DMS 273 (cell line): ENCODE data around the gene TNS1.

ENCODE experiments used
- DNase-seq: peaks from one replicate; lab custom pipeline; 2025; ENCODE audit not compliant: unreplicated experiment; lab: John Stamatoyannopoulos, UW

Gene TNS1

DNA sequence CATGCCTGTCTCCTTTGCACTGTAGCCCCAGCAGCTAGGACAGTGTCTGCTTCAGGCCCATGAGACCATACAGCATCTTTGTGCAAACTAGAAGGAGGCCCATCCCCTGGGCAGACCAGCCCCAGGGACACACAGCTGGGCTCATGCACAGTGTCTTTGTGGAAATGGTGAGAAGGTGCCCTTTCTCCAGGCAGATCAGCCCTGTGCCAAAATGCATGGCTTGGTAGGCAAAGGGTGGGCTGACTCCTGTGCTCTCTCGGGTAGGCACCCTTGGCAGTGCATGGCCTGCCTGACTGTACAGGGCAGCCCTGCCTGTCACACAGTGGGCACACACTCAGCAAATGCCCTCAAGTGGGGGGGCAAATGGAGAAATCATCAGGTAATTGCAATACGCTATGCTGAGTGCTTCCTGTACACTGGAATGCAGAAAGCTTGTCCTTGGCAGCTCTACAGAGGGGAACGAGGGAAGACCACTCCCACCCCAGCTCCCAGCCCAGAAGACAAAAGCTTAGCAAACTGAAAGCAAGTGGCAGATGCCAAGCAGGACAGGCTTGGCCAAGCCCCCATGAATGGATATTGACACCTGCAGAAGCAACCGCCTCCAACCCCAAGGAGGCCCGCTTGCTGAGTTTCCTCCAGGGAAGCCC is 21.6 kb downstream of the TNS1 start:
- no peak for DNase-seq

DNA sequence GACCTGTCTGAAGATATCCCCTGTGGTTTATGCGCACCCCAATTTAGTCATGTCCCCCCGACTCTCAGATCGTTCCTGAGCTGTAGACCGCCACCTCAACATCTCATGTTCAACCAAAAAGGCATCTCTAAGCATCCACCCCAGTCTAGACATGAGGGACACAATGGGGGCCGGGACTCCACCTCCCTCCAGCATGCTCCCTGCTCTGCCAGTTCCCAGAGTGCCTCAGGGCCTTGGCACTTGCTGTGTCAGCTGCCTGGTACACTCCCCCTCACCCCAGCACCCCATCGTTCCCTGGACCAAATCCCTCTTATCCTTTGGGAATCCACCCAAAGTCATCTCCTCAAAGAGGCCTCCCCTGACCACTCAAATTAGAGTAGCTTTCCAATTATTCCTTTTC is 22.2 kb downstream of the TNS1 start:
- no peak for DNase-seq

DNA sequence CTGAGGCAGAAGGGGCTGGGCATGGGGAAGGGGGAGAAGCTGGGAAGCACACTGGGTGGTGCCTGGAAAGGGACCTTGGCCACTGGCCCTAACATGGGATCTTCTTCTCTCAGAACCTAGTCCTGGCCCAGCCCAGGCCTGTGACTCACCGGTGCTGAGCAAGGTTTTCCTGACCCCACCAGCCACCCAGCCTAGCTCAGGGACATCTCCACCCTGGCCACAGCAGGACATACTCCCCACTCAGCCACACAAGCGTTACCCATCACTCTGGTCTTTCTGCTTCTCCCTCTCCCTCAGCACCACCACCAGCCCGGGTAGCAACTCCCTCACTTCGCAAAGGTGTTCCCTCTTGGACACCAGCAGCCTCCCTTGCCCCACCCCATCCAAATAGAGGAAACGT is 22.8 kb downstream of the TNS1 start:
- DNase-seq: no peak

DNA sequence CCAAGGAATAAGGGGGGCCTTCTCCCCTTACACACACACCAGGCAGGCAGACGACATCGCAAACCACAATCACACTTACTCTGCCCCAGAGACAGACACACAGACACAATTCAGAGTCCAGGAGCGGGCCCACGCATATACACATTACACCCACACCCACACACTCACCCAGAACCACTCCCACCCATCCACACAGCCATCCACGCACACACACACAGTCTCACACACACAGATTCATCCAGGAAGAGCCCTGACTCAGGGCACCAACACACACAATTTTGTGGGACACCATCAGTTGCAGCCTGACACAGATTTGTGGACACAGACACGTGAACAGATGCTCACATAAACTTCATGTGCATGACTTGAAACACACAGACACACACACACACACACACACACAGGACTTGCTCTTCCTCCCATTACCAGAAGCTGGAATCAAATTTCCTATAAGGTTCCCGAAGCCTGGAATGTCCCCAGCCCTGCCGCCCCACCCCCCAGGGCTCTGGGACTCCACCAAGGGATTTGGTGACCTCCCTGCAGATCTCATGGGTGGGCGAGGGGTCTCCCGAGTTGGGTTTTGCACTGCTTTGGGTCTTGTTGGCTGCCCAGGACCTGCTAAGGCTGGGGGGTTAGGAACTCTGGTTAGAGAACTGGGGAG is 23.5 kb downstream of the TNS1 start:
- no peak for DNase-seq

DNA sequence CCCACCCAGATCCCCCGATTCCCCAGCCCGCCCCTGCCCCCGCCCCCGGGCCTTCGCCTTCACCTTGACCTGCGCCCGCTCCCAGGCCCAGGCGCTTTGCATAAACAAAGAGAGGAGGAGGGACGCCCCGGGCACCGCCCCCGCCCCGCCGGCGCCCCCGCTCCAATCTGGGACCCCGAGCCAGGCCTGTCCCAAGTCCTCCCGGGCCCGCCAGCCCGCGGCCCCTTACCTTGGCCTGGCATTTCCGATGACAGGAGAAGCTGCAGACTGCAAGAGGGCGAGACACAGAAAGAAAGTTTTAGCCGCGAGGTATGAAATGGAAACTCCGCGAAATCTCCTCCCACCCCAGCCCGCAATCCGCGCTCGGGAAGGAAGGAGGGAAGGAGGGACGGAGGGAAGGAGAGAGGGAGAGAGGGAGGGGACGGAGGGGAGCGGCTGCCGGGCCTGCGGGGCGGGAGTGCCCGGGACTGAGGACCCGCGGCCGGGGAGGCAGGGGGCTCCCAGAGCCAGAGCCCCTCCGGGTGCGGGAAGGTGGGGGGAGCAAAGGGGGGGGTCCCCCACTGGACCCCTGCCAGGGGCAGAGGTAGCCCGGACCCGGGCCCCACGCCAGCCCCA is 24.2 kb downstream of the TNS1 start:
- no peak for DNase-seq

DNA sequence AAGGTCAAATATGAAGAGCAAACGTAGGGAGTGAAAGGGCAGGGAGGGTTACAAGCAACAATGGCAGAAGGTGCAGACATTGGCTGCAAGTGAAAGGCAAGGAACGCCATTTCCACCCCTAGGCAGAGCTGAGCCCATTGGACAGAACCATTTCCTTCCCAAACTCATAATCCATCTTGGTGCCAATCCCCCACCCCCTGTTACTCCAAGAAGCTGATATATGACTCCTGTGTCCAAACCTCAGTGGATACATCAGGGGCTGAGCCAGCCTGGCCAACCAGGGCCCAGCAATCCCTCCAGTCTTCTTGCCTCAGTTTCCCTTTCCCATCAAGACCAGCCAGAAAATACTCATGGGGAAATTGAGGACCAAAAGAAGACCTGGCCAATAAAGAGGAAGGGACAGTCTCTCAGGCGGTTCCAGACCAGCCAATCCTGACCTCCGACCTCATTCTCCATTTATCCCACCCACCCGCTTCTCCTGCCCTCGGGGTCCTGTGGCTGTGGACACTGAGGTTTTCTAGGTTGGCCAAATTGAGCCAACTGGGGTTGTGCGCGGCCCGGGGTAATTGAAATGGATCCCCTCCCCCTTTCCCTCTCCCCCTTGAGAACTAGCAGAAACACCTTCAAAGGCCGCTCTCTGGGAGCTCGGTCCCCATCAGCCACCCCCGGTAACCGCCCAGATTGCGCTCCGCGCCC is 24.8 kb downstream of the TNS1 start:
- DNase-seq: no peak

DNA sequence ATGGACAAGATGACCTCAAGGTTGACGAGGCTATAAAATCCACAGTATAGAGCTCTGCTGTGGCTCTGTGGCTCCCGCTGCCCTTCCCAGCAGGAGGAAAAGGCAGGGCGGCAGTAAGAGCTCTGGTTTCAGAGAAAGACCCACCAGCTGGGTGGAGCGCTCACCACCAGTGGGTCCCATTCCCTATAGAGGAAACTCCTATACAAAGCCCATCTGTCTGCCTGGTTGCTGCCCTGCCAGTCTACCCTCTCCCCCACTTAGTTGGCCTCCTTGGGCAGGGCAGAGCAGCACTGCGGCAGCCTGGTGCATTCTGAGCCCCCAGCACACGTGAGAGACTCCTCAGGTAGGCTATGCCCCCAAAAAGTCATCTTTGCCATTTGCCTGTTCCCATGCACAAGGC is 26.5 kb downstream of the TNS1 start:
- no peak for DNase-seq

DNA sequence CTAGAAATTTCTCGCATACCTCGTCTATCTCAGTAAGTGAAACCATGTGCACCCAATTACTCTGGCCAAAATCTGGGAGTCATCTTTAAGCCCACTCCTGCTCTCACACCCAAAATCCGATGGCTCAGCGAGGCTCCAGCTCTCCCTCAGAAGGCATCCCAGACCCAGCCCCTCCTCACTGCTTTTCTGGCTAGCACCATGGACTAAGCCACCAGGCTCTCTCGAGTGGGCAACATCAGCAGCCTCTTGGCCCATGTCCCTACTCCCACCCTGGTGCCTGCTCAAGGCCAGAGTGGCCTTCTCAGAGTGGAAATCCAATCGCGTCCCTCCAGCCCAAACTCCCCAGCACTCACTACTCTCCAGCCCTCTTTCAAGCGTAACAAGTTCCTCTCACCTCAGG is 27.2 kb downstream of the TNS1 start:
- no peak for DNase-seq

DNA sequence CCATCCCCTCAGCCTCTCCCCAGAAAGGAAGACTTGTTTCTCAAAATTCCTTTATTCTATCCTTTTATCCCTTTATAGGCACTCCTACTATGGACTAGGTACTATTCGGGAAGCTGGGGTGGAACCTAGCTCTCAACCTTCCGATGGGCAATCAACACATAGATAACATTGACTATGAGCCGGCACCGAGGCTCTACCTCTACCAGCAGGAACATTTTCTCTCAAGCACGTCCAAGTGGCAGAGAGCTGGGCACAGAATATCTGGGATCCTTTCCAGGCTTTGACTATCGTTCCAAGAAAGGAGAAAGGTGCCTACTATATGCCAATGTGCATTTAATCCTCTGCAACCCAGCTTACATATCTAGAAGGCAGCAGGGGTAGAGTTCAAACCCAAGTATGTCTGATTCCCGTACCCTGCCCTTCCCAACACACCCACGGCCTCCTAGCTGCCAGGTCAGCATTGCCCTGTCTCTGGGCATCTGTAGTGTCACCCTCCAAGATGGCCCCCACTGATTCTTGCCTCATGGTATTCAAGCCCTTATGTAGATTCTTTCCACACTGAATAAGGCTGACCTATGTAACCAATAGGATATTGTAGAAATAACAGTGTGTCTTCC is 28.3 kb downstream of the TNS1 start:
- DNase-seq: no peak

DNA sequence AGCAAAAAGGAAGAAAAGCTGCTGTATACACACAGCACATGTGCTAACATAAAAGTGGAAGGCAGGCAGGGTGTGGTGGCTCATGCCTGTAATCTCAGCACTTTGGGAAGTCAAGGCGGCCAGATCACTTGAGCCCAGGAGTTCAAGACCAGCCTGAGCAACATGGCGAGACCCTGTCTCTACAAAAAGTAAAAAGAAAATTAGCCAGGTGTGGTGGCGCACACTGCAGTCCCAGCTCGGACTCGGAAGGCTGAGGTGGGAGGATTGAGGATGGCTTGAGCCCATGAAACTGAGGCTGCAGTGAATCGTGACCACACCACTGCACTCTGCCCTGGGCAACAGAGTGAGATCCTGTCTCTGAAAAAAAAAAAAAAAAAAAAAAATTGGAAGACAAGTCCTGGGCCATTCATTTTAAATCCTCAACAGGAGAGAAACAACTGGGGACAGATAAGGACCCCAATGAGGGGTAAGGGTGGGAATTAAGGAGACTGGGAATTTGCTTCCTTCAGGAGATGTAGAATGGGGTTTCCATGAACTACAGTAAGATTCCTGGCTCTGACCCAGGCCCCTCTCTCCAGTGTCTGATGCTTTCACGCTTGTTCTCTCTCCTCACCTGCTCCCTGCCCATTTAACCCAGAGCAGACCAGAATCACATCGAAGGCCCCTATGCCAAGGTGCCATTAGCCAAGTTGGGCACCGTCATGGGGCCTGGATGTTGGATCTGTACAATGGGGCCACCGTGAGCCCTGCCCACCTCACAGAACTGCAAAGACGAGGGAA is 29.6 kb downstream of the TNS1 start:
- no peak for DNase-seq

DNA sequence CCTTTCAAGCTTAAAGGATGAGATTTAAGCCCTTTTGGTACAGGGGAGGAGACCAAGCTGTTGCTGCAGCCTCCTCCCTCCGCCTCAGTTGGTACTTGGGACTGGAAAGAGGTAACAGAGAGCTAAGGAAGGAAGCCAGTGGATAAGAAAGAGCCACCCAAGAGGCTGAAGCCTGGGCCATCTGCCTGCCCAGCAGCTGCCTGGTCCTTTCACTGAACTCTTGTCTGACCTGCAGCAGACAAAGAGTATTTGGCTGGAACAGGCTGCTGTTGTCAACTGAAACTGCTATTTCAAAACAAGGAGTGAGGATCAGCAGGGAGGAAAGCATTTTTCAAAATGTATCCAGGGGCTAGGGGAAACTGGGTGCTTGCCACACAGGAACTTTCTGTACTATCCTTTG is 30.3 kb downstream of the TNS1 start:
- DNase-seq: no peak

DNA sequence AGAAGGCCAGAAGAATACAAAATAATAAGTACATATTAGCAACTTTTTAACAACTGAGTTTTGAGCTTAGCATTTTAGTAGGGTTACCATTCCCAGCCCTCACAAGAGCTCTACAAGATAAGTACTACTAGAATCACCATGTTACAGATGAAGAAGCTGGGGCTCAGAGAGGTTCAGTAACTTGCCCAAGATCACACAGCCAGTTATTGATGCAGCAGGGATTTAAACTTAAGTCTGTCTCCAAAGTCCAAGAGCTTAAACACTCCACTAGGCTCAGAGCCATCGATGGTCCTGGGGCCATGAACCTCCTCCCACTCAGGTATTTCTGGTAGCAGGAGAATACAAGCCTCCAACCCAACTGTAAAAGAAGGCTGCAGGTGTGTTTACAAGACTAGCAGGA is 30.8 kb downstream of the TNS1 start:
- no peak for DNase-seq

DNA sequence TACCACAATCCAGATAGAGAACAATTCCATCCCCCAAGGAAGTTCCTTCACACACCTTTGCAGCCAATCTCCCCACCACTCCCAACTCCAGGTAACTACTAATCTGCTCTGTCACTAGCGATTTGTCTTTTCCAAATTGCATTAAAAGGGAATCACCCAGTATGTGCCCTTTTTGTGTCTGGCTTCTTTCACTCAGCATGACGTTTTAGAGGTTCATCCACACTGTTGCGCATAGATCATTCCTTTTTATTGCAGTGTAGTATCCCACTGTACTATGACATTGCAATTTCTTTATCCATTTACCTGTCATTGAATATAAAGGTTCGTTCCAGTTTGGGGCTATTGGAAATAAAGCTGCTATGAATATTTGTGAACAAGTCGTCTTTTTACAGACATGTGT is 31.6 kb downstream of the TNS1 start:
- no peak for DNase-seq

DNA sequence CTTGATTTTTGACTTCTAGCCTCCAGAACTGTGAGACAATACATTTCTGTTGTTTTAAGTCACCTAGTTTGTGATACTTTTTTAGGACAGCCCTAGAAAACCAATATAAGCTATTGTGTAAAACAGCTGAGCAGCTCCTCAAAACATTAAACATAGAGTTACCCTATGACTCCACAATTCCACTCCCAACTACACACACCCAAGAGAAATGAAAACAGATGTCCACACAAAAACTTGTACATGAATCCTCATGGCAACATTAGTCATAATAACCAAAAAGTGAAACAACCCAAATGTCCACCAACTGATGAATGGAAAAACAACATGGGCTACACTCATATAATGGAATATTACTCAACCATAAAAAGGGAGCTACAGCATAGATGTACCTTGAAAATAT is 32.6 kb downstream of the TNS1 start:
- no peak for DNase-seq

DNA sequence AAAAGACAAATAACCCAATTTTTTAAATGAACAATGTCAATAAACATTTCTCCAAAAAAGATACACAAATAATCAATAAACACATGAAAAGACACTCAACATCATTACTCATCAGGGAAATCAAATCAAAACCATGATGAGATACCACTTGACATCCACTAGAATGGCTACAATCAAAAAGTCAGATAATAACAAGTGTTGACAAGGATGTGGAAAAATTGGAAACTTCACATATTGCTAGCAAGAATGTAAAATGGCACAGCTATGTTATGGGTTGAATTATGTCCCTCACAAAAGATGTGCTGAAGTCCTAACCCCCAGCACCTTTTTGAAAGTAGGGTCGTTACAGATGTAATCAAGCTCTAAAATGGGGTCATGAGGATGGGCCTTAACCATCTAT is 33.2 kb downstream of the TNS1 start:
- DNase-seq: no peak

DNA sequence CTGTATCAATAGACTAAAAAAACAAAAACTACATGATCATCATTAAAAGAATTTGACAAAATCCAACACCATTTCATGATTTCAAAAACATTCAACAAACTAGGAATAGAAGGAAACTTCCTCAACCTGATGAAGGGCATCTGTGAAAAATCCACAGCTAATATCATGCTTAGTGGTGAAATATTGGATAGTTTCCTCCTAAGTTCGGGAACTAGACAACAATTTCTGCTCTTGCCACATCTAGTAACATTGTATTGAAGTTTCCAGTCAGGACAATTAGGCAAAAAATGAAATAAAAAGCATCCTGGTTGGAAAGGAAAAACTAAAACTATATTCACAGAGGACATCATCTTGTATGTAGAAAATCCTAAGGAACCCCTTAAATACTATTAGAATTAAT is 34.8 kb downstream of the TNS1 start:
- no peak for DNase-seq

DNA sequence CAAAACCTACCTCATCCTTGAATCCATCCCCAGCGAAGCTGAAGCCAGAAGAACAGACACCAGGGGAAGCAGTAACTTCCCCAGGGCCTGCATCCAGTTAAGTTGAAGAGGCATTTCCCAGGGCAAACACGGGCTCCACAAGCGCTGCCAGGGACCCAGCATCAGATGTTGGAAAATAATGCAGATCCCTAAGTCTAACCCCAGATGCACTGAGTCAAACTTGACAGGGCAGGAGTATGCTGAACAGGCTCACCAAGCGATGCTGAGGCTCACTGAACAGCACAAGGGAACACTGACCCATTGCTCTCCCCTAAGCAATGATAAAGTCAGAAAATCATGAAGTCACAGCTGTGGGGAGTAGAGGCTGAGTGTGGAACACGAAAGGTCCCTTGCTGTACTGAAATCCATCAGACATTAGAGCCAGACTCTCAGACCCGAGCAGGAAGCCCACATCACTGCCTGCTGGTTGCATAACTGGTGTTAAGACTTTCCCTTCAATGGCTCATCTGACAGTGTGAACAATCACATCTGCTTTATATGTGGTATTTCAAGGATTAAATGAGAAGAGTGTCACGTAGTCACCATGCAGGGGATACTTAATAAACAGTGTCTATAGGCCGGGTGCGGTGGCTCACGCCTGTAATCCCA is 36.2 kb downstream of the TNS1 start:
- DNase-seq: no peak

DNA sequence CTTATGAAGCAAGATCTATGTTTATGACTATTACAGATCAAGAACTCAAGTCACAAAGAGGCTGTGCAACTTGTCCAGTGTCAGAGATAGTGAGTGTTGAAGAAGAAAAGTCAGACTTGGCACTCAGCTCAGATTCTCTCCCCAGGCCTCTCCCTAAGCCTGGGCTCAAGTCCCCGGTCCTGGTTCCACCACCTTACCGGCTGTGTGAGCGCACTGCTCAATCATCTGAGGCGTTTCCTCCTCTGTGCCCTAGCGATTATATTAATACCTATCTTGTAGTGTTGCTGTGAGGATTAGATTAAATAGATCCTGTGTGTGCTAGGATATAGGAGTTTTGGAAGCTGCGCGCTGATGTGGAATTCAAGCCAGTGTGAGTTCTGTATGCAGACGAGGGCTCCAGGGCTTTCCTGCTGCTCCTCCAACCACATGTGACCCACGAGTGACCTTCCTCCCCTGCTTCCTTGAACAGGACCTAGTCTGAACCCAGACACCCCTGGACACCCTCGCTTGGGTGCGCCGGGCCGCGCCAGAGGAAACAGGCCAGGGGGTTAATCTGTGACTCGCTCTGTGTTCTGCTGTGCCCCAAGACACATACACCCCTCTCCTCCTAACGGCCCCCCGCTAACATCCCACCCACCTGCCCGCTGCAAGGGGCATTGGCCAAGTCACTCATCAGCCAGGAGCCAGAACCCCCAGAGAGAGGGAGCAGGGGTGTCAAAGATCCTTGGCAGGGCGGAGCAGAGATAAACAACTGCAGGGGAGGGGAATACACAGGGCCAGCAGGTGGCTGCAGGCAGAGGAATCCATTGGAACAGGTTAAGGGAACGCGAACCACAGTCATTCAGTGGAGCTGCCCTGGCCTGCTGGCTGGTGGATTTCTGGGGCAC is 38.3 kb downstream of the TNS1 start:
- no peak for DNase-seq

DNA sequence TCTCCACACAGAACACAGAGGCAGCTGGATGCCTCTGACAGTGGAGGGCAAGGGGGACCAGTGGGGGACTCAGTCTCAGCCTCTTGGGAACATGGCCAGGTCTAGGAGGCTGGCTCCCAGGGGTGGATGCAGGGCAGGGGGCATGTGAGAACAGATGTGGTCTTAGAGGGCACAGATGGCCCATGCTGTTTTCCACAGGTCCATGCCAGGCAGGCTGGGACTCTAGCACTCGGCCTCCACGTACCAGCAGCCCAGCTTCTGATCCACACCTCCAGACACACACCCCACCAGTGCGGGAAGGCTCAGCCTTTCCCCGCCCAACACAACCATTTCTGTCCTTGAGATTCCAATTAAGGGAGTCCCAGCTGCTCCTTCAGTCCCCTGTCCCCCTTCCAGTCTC is 42.4 kb downstream of the TNS1 start:
- DNase-seq: peak; percentile 33
